Activated T-cell treated with anti-CD3 and anti-CD28 coated beads for 1 hour (primary cell): Measurements from ENCODE around the gene JSRP1.

ENCODE experiments used
- DNase-seq: peaks from one replicate; pipeline ENCODE4 v3.0.0-alpha.2; 2020; ENCODE audit warnings: low read depth

JSRP1 gene

DNA sequence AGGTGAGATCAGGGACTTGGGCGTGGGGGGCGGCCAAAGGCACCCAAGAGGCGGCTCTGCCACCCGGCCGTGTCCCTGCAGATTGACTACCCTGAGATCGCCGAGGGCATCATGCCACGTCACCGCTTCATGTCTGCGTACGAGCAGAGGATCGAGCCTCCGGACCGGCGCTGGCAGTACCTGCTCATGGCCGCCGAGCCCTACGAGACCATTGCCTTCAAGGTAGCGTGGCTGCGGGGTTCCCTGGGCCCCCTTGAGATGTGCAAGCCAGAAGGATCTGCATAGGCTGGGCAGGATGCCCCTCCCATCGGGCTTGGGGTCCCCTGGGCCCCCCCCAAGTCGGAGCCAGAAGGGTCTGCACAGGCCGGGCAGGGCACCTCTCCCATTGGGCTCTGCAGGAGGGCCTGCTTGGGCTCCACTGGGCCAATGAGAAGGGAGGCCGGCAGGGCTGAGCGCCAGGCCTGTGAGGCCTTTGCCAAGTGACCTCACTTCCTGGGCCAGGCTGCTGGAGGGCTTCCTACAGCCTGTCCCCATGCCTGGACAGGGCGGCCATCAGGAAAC lies 9.3 kb downstream of the JSRP1 start:
- no peak for DNase-seq

GRCh38 chr19:2246014-2246620 lies 10.1 kb downstream of the JSRP1 start:
- DNase-seq = no peak

DNA sequence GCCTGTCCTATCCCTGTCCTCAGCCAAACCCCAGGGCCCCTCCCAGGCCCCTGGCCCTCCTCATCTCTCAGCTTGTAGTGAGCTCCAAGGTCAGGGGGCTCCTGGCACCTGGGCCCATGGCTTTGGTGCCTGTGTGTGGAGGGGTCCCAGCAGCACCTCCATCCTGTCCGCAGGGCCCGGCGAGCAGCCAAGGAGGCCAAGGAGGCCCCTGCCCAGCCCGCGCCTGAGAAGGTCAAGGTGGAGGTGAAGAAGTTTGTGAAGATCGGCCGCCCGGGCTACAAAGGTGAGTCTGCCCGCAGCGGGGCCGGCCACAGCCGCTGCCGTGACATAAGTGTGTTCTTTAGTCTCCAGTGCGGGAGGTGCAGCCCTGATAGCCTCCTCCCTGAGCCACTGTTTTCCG lies 10.9 kb downstream of the JSRP1 start:
- no peak for DNase-seq

GRCh38 chr19:2244486-2244885 lies 11.7 kb downstream of the JSRP1 start:
- DNase-seq = no peak

DNA sequence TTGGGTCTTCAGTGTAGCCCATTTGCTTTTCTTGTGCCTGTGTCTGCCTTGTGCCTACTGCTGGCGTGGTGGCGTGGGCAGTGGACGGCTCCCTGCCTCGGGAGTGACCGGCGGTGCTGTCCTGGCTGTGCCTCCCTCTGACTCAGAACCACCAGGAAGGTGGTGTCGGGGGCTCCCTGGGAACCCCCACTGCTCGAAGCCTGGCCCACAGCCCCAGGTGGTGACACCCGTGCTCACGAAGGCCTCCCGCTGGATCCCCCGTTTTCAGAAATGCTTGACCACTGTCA lies 12.1 kb downstream of the JSRP1 start:
- no peak for DNase-seq

- DNase-seq = no peak
Observed at GRCh38 chr19:2243274-2244124, 12.7 kb downstream of the JSRP1 start.

DNA sequence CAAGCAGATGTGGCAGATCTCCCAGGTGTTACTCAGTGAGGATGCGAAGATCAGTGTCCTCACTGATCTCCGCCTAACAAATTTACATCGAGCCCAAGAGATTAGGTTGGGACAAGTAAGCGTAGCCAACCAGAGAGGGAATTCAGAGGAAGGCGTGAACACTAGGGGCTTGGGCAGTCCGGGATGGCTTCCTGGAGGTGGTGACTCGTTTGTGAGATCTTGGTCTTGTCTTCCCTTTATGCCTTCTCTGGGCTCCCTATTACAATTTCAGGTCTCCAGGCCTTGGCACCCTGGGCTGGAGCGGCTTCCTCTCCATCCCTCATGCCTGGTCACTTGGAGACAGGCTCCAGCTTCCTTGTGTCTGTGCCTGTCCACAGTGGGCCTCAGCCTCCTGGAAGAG lies 13.4 kb downstream of the JSRP1 start:
- DNase-seq = no peak

DNA sequence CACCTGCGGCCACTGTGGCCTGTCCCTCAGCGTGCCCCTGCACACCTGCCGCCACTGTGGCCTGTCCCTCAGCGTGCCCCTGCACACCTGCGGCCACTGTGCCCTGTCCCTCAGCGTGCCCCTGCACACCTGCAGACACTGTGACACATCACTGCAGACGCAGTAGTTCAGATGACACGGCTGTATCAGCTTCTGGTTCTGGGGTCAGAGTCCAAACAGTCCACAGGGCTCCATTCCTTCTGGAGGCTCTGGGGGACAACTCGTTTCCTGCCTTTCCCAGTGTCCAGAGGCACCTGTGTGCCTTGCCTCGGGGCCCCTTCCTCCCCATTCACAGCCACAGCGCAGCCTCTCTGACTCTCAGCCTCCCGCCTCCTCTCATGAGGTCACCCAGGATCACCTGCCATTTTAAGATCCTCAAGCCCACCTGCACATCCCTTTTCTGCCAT lies 14.1 kb downstream of the JSRP1 start:
- DNase-seq = no peak

- DNase-seq = no peak
Observed at GRCh38 chr19:2240881-2241760, 15.1 kb downstream of the JSRP1 start.

DNA sequence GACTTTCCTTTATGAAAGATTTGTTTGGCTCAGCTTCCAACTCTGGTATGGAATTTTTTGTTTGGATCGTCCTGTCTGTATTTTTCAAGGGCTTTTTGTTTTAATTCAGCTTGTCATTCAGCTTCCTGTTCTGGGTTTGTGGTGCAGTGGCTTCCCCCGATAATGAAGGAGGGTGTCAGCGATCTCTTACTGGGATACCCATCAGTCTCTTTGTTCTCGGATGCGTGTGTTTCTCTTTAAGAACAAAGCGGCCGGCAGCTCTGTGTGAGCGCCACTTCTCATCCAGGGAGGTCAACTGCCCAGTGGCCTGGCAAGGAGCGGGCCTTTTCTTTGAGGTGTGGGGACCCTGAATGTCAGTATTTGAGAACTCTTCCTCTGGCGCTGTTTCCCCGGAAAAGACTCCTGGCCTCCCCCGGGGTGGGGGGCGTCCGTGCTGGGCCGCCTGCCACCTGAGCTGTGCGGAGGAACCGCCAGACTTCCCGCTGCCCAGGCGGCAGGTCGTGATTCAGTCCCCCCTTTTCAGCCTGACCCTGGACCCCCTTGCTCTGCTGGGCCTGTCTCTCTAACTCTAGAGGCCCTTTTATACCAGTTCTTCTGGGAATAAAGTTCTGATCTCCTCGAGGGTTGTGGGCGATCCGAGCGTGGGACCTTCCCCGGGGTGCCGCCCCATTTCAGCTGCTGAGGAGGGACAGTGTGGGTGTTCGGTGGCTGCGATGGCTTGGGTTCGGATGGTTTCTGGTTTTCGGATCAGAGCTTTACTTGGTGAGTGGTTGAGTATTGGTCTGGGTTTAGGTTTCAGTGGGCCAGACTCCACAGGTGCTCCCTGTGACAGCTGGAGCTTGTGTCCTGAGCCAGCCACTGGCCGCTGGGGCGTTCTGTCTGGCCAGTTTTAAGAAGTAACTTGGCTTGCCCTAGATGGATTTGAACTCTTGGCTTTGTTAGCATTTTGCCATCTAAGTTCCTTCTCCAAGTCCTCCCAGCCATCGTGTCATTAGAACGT lies 16.1 kb downstream of the JSRP1 start:
- DNase-seq = no peak

DNA sequence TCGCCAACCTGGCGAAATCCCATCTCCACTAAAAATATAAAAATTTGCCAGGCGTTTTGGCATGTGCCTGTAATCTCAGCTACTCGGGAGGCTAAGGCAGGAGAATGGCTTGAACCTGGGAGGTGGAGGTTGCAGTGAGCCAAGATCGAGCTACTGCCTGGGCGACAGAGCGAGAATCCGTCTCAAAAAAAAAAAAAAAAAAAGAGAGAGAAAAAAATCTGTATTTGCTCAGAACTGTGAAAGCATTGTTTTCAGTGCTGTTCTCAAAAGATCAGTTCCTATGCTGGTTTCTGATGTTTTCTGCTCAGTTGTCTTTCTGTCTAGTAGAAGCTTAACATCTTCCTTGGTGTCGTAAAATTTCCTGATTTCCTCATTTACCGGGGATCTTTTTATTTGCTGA lies 17.0 kb downstream of the JSRP1 start:
- no peak for DNase-seq

- no peak for DNase-seq
Observed at GRCh38 chr19:2237869-2238153, 18.4 kb downstream of the JSRP1 start.

DNA sequence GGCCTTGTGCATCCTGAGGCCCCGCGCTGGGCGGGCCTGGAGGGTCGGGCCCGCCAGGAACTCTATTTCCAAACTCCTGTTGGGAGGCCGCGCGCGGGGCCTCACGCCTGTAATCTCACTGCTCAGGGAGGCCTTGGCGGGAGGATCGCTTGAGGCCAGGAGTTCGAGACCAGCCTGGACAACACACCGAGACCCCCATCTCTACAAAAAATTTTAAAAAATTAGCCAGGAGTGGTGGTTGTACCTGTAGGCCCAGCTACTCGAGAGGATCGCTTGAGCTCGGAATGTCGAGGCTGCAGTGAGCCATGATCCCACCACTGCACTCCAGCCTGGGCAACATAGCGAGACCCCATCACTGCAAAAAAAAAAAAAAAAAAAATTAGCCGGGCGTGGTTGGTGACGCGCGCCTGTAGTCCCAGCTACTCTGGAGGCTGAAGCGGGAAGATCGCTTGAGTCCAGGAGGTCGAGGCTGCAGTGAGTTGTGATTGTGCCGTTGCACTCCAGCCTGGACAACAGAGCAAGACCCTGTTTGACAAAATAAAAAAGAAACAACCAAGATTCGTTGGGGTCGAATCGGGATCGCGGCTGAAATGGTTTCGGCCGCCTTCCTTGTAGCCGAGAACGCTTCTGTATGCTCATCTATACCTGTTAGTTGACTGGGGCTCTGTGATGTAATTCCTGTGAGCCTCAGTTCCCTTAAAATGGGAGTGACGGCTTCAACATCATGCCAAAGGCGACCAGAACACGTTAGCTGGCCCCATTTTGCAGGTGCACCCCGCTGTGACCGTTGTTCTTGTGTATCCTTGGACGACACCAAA lies 19.0 kb downstream of the JSRP1 start:
- no peak for DNase-seq

DNA sequence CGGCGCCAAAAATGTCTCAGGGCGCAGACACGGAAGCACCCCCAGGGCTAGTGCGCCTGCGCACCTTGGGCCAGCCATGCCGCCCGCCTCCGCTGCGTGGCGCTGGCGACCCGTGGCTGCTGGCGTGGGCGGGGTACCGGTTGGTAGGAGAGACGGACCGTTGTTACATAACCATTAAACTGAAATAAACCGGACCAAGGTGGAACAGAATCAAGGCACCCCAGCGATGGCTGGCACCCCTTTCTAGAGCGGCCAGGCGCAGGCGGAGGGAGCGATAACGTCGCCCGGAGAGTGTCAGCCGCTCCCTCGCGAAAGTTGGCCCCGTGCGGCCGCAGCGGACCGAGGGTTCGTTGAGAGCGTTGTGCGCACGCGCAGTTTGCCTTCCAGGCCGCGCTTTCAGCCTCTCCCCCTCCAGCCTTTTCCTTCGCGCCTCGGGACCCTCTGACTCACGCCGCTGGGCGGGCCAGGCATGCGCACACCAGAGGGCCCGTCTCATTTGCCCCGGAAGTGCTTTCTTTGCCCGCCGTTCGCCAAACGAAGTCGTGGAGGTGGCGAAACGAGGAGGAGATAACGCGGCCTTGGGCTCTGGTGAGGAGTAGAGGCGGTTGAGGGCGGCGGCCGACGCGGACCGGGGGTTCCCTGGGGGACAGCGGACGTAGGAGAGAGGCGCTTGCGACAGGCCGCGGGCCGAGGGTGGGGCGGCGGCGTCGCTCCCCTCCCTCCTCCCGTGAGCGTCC lies 19.7 kb downstream of the JSRP1 start, which contains the start of the genes PLEKHJ1 and SF3A2:
PLEKHJ1 (minus strand) TSS at position 16 of the 737 bp plus-strand sequence. CDS start 81 bp downstream, outside the sequence.
SF3A2 (plus strand) TSS at position 511 of the 737 bp plus-strand sequence. CDS start 6,595 bp downstream, outside the sequence.
- DNase-seq = peak; percentile 98

GRCh38 chr19:2236064-2236313 lies 20.2 kb downstream of the JSRP1 start:
- DNase-seq = no peak

DNA sequence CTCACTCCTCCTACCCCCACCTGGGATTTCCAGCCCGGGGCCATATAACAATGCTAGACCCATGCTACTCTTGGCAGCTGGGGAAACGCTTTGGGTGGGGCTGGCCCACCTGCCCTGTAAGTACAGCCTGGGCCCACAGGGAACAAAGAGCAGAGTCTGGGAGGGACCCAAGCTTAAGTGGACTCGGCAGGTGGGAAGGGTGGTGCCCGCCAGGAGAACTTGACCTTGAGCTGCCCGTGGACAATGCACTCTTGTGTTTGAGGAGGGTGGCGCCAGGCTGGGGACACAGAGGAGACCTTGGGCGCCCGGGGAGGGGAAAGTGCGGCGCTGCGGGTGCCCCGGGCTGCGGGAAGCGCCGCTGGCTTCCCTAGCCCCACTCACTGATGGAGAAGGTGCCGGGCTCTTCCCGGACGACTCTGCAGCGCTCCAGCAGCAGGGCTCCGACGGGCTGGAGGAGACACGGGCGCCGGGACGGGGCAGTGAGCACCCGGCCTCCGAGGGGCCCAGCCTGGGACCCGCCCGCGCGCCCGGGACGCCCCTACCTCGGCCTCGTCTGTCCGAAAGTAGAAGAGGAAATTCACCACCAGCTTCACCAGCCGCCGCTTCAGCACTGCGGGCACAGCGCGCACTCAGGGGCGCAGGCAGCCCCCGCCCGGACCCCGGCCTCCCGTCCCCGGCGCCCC lies 20.7 kb downstream of the JSRP1 start:
- no peak for DNase-seq

DNA sequence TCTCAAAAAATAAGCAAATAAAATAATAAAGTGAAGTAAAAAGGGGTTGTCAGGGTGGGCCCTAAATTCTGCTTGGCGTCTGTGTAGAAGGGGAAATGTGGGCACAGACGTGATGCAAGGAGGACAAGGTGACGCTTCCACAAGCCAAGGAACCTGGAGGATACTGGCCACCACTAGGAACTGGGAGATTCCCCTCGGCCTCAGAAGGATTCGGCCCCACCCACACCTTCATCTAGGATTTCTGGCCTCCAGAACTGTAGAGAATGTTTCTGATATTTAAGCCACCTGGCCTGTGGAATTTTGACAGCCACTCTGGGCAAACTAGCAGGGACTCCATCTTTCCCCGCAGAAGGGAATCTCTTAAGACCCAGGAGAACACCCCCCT lies 21.2 kb downstream of the JSRP1 start:
- DNase-seq = no peak

DNA sequence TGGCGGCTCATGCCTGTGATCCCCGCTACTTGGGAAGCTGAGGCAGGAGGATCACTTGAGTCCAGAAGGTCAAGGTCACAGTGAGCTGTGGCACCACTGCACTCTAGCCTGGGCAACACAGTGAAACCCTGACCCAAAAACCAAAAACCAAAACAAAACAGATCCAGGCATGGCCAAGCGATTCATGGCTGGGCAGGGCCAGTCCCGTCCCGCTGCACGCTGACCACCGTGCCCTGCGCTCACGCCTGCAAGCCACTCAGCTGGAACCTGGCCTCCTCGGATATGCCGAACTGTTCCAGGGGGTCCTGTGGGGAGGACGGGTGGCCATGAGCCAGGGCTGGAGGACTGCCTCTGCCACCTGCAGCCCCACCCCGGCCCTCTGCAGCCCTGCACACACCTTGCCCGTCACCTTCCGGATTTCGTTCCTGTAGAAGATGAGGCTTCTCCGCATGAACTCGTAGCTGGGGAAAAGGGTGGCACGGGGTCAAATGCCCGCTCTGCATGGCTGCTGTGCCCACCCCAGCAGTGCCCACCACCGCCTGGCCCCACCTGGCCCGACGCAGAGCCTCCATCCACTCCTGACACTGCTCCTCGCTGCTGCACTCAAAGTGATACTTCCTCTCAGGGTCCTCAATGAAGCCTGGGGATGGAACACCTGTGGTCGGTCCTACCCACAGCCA lies 22.5 kb downstream of the JSRP1 start:
- no peak for DNase-seq
